Diencephalon (tissue), 1 donor: ENCODE data around the gene TGFBRAP1. TPM values are rescaled to one million over a fixed set of nuclear protein-coding genes. Genes with fewer than 3 reads are reported as not detected.

Experiments
- total RNA-seq: library from RNA; depleted of rRNA; stranded (reverse); fragments of >200 nt; gene quantifications from one replicate; pipeline ENCODE4 v1.2.3, GENCODE V29; 2014

Gene TGFBRAP1, protein sequence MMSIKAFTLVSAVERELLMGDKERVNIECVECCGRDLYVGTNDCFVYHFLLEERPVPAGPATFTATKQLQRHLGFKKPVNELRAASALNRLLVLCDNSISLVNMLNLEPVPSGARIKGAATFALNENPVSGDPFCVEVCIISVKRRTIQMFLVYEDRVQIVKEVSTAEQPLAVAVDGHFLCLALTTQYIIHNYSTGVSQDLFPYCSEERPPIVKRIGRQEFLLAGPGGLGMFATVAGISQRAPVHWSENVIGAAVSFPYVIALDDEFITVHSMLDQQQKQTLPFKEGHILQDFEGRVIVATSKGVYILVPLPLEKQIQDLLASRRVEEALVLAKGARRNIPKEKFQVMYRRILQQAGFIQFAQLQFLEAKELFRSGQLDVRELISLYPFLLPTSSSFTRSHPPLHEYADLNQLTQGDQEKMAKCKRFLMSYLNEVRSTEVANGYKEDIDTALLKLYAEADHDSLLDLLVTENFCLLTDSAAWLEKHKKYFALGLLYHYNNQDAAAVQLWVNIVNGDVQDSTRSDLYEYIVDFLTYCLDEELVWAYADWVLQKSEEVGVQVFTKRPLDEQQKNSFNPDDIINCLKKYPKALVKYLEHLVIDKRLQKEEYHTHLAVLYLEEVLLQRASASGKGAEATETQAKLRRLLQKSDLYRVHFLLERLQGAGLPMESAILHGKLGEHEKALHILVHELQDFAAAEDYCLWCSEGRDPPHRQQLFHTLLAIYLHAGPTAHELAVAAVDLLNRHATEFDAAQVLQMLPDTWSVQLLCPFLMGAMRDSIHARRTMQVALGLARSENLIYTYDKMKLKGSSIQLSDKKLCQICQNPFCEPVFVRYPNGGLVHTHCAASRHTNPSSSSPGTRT
- total RNA-seq = 22.6 TPM

DNA sequence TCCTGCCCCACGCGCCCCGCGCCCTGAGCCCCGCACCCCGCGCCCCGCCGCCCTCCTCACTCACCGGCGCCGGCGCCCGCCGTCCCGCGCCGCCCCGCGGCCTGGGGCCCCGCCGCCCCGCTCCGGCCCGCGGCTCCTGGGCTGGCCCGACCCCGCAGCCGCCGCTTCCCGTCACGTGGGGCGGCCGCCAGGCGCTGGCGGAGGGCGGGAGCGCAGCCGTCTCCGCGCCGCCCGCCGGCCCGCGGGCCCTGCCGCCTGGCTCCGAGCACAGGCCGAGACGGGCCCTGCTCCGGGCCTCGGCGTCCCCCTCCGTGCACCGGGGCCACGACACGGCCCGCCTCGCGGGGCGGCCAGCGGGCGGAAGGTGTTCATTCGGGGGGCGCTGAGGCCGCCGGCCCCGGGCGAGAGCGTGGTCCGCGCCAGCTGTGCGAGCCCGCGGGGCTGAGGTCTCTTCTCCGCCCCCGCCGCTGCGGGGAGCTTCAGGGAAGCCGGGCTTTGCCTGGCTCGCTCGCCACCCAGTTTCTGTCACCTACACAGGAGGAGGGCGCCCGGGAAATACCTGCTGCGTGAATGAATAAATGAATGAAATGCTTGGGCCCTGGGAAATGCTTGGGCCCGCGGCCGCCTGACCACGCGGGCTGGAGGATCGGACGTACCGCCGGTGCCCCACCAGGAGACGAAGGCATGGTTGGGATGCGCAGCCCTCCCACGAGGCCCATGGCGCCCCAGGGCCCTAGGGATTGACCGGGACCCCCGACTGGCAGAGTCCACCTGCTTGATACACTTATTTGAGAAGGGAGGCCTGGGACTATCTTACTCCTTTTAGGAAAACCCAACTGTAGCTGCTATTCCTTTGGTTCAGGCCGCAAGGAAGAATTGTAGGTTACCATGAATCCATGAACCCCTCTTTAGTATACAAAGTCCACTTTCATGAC is at the start of gene TGFBRAP1:
Gene TGFBRAP1 (minus strand): TSS at position 175 of the 935 bp plus-strand sequence. CDS start 21,434 bp downstream, outside the sequence.

DNA sequence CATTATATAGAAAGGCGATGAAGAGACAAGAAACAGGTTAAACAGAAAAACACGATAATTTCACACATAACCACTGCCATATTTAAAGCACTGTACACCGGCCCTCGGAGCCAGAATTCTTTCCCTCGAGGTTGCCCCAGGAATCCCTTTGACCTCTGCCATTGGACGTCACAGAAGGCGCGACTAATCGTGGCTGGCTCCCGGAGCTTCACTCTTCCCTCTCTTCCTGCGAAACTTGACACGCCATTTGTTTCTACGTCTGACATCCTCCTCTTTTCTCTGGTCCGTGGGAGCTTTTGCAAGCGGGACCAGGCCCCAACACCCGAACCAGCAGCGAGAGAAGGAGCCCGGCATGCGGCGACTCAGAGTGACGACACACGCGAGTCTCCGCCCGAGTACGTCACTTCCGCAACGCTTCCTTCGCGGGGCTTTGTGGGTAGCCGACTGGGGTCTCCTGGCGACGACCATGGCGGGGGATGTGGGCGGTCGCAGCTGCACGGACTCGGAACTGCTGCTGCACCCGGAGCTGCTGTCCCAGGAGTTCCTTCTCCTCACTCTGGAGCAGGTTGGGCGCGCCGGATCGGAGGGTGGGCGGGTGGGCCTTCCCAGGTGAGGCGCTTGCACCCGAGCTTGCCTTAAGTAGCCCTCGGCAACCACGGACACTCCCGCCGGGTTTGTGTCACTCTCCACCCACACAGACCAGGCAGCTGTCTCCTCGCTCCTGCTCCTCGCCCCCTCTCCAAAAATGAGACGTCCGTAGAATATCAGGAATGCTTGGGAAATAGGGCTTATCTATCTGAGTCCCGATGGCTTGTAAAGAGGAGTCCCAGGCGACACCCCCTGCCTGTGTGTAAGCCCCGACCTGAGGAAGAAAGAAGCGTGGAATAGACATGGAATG is 7.8 kb upstream of the TGFBRAP1 start, which contains the start of gene C2orf49:
Gene C2orf49 (plus strand): TSS at position 419 of the 898 bp plus-strand sequence. CDS start 48 bp downstream, at position 467.

DNA sequence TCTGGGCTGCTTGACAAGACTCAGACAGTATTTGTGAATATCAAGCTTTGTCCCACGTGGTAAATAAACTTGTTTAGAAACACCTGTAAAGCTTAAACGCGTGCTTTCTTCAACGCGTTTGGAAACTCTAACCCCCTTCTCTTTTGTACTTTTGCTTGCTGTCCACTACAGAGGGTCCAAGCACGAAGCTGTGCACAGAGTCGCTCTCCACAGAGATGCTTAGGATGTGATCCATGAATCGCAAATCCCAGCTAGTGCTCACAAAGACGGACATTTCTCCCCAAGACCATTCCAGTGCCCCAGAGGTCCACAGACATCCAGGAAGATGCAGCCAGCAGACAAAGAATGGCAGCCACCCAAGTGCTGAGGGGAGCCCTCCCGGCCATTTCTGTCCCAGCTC is 88.1 kb downstream of the TGFBRAP1 start, which contains the start of gene GPR45:
Gene GPR45 (plus strand): TSS at position 301 of the 400 bp plus-strand sequence. CDS start 116 bp downstream, outside the sequence.

Other genes with a start within 250 kb of the TGFBRAP1 start
- 1.8 TPM for gene GPR45, start 88.0 kb downstream of the TGFBRAP1 start, total RNA-seq
- 36.9 TPM for gene C2orf49, start 7.8 kb upstream of the TGFBRAP1 start, total RNA-seq
- gene FHL2, start 69.3 kb upstream of the TGFBRAP1 start, total RNA-seq = 6.9 TPM